OCI-LY7 (cell line): Measurements from ENCODE around the gene SERPINA6. TPM values are rescaled to one million over a fixed set of nuclear protein-coding genes. Genes with fewer than 3 reads are reported as not detected.

Experiments
- BruUV-seq: library from RNA; stranded (reverse); fragments of 400-500 nt; replicated peaks from 2 replicates; lab custom pipeline; 2021; lab: Mats Ljungman, UMichigan
- CTCF ChIA-PET: fragments of 300-600 bp; sonication (Branson Sonifier 250); formaldehyde crosslinking; loops from one replicate; lab custom pipeline; 2022; ENCODE audit warnings: antibody characterized with exemption; ENCODE audit not compliant: unreplicated experiment; lab: Charles Lee
- POLR2A ChIA-PET: fragments of 300-600 bp; sonication (Branson Sonifier 250); formaldehyde crosslinking; loops from one replicate; lab custom pipeline; 2022; ENCODE audit warnings: antibody characterized with exemption; lab: Charles Lee
- DNase-seq: peaks from one replicate; pipeline ENCODE4 v3.0.0-alpha.2; 2015; ENCODE audit warnings: low spot score
- H2AFZ ChIP-seq: fragments of 200-600 bp; sonication (generic), shearing (Covaris generic); 2 replicates; pipeline ENCODE4 v1.6.1; 2014; ENCODE audit warnings: mild to moderate bottlenecking, antibody characterized with exemption, low read length, moderate library complexity
- H3K27ac ChIP-seq: fragments of 200-600 bp; sonication (generic); 2 replicates; pipeline ENCODE4 v1.5.1; 2014; ENCODE audit warnings: mixed run types, low read depth, mild to moderate bottlenecking, moderate library complexity, low read length, inconsistent platforms; ENCODE audit not compliant: poor library complexity, severe bottlenecking
- H3K36me3 ChIP-seq: fragments of 200-600 bp; sonication (generic); 2 replicates; pipeline ENCODE4 v1.6.1; 2014; ENCODE audit warnings: mild to moderate bottlenecking, antibody characterized with exemption, low read length, moderate library complexity, mixed read lengths; ENCODE audit not compliant: insufficient read depth
- H3K4me1 ChIP-seq: fragments of 200-600 bp; sonication (generic); 2 replicates; pipeline ENCODE4 v1.5.1; 2014; ENCODE audit warnings: mild to moderate bottlenecking, low read length; ENCODE audit not compliant: insufficient read depth, poor library complexity, severe bottlenecking
- H3K4me2 ChIP-seq: fragments of 200-600 bp; sonication (generic); 2 replicates; pipeline ENCODE4 v1.6.1; 2014; ENCODE audit warnings: mild to moderate bottlenecking, low read length
- H3K4me3 ChIP-seq: fragments of 200-600 bp; sonication (generic); 2 replicates; pipeline ENCODE4 v1.5.1; 2014; ENCODE audit warnings: mild to moderate bottlenecking, low read depth, low read length; ENCODE audit not compliant: poor library complexity, severe bottlenecking
- H3K79me2 ChIP-seq: fragments of 200-600 bp; sonication (generic); 2 replicates; pipeline ENCODE4 v1.6.1; 2016; ENCODE audit warnings: low read depth, mild to moderate bottlenecking, low read length, moderate library complexity, mixed read lengths; ENCODE audit not compliant: insufficient read depth
- H3K9me2 ChIP-seq: fragments of 200-600 bp; sonication (generic); 2 replicates; pipeline ENCODE4 v1.6.1; 2016; ENCODE audit warnings: mild to moderate bottlenecking, low read length, mixed read lengths; ENCODE audit not compliant: insufficient read depth
- H3K9me3 ChIP-seq: fragments of 200-600 bp; sonication (generic); 2 replicates; pipeline ENCODE4 v1.6.1; 2014; ENCODE audit warnings: mild to moderate bottlenecking, mixed run types, low read length, mixed read lengths
- H4K20me1 ChIP-seq: fragments of 200-600 bp; sonication (generic); 2 replicates; pipeline ENCODE4 v1.6.1; 2014; ENCODE audit warnings: mild to moderate bottlenecking, antibody characterized with exemption, low read length, moderate library complexity, mixed read lengths; ENCODE audit not compliant: insufficient read depth
- EZH2phosphoT487 ChIP-seq: fragments of 200-600 bp; sonication (generic); IDR thresholded peaks from 2 replicates; pipeline ENCODE4 v1.6.1; 2018; ENCODE audit warnings: low read depth, borderline replicate concordance, mild to moderate bottlenecking, mixed run types, antibody characterized with exemption, low read length, moderate library complexity, mixed read lengths
- intact Hi-C: fragments of 100-400 bp; cut with micrococcal nuclease; formaldehyde crosslinking; loops from one replicate; pipeline ENCODE4 v1.10.0; 2022; ENCODE audit not compliant: unreplicated experiment
- total RNA-seq, 2 experiments: library from RNA; depleted of rRNA in 1 of 2; stranded (reverse); fragments of >200 nt in 1 of 2; shearing (Covaris generic) in 1 of 2; gene quantifications; 2 replicates each; pipeline ENCODE4 v1.2.3, GENCODE V29; 2014 to 2022
- TF ChIP-seq, protein P1 (sequence below): fragments of 200-600 bp; sonication (generic); conservative IDR thresholded peaks from 2 replicates; pipeline ENCODE4 v1.5.1; 2014; ENCODE audit warnings: mild to moderate bottlenecking, antibody characterized with exemption, low read length, moderate library complexity, mixed read lengths

The SERPINA6 gene
- total RNA-seq, 2 experiments from 2014 or later = not detected

DNA sequence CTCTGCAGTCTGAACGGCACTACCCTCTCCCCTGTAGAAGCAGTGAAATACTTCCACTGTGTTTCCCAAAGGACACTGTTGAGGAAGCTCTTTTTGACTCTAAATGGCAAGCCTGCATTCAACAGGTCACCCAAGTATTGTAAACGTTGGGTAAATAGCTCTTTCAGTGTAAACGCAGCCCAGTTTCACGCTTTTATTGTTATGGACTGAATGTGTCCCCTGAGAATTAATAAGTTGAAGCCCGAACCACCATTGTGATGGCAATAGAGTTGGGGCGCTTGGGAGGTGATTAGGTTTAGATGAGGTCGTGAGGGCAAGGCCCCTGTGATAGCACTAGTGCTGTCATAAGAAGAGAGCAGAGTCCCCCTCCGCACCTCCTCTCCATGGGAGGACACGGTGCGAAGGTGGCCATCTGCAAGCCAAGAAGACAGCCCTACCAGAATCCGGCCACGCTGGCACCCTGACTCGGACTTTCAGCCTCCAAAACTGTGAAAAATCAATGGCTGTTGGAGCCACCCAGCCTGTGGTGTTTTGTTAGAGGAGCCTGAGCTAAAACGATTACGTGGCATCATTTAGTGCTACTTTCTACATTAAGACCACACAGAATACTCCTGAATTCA lies 31.1 kb downstream of the SERPINA6 start:
- TF ChIP-seq, protein P1, sequence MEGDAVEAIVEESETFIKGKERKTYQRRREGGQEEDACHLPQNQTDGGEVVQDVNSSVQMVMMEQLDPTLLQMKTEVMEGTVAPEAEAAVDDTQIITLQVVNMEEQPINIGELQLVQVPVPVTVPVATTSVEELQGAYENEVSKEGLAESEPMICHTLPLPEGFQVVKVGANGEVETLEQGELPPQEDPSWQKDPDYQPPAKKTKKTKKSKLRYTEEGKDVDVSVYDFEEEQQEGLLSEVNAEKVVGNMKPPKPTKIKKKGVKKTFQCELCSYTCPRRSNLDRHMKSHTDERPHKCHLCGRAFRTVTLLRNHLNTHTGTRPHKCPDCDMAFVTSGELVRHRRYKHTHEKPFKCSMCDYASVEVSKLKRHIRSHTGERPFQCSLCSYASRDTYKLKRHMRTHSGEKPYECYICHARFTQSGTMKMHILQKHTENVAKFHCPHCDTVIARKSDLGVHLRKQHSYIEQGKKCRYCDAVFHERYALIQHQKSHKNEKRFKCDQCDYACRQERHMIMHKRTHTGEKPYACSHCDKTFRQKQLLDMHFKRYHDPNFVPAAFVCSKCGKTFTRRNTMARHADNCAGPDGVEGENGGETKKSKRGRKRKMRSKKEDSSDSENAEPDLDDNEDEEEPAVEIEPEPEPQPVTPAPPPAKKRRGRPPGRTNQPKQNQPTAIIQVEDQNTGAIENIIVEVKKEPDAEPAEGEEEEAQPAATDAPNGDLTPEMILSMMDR = no peak
- no peak for TF ChIP-seq EZH2phosphoT487
- Histone ChIP-seq H3K79me2 (no peaks in the 10 kb centered on the region), H2AFZ (no peak overlapping the region), H3K4me2 (no peak overlapping the region), H3K36me3 (no peaks in the 10 kb centered on the region), H3K27ac (no peak overlapping the region), H4K20me1 (no peaks in the 10 kb centered on the region), H3K4me1 (no peaks in the 10 kb centered on the region), H3K9me2 (no peaks in the 10 kb centered on the region), H3K9me3 (no peaks in the 10 kb centered on the region), H3K4me3 (no peak overlapping the region)
- ChIA-PET CTCF (no interaction called here), POLR2A (no interaction called here)
- no peak for DNase-seq
- BruUV-seq = no TSS peak
- intact Hi-C loops = no loop called here

DNA sequence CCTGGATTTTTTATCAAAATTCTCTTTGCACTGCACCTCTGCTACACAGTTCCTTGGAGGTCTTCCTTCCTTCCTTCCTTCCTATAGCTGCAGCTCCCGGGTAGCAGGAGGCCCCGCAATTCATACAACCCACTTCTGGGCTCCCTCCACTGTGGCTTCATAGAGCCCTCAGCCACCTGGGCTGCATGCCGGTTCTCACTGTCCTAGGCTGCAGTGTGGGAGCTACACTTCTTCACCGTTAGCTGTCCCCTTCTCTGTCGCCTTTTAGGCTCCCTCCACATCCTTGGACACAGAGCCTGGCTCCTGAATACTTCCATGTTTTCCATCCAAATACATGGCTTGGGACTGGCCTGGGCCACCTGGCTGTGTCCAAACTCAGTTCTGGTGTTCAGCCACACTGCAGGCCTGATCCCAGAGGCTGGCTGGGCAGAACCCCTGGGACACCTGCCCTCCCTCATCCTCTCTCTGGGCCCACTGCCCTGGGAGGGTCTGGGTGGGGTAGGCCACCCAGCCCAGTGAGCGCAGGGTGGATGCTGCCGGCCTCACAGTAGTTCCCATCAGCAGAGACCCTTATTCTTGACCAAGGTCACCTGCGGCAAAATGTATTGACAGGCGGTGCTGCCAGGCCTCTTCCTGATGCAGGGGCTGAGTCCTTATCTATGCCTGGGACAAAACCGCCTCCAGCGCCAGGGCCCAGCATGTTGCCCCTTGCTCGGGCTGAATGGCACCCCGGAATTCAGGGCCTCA lies 31.8 kb downstream of the SERPINA6 start:
- POLR2A ChIA-PET = no interaction called here

More for the DNA sequence above, 31.8 kb downstream of the SERPINA6 start:
- DNase-seq = no peak
- Histone ChIP-seq H3K4me2 (no peak overlapping the region), H3K9me2 (no peaks in the 10 kb centered on the region), H4K20me1 (no peaks in the 10 kb centered on the region), H2AFZ (no peak overlapping the region), H3K36me3 (no peaks in the 10 kb centered on the region), H3K79me2 (no peaks in the 10 kb centered on the region), H3K4me1 (no peaks in the 10 kb centered on the region), H3K9me3 (no peaks in the 10 kb centered on the region), H3K27ac (no peak overlapping the region), H3K4me3 (no peak overlapping the region)
- no peak for TF ChIP-seq EZH2phosphoT487
- TF ChIP-seq, protein P1 = no peak
- intact Hi-C loops = no loop called here
- CTCF ChIA-PET = no interaction called here
- BruUV-seq = no TSS peak
